Measurements from ENCODE around the gene MKRN2OS.
"Not testable (repeated sequence)": the region's sequence is repeated elsewhere in the genome, so short reads cannot be mapped to it uniquely, and the experiment has no call there.

Gene MKRN2OS

GRCh38 chr3:12560505-12561190 is 15.3 kb upstream of the MKRN2OS start:
- DNase-seq, result no peak

GRCh38 chr3:12559520-12559919 is 14.2 kb upstream of the MKRN2OS start:
- DNase-seq, result no peak

DNA sequence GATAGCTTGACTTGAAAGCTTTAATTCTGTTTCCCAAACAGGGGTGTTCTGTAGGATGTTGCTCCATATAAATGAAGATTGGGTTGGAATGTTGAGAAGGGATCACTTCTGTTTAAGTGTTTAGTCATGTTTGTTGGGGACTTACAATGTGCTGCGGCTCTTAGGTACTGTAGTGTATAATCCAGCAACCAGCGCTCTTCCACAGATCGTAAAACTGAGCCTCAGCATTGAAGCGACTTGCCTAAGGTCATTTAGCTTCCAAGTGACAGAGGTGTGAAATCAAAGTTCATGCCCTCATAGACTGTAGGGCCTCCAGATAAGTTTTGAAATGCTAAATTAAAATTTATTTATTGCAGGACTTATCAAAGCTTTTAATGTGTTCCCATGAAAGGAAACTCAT is 13.4 kb upstream of the MKRN2OS start:
- DNase-seq, result no peak

GRCh38 chr3:12557473-12558100 is 12.3 kb upstream of the MKRN2OS start:
- no peak for DNase-seq

- peak; percentile 78 for DNase-seq
Observed at GRCh38 chr3:12556690-12557472, 11.6 kb upstream of the MKRN2OS start, which contains the start of gene MKRN2. MKRN2 (plus strand) TSS chr3:12557087; CDS start chr3:12557151, 64 bp downstream.

DNA sequence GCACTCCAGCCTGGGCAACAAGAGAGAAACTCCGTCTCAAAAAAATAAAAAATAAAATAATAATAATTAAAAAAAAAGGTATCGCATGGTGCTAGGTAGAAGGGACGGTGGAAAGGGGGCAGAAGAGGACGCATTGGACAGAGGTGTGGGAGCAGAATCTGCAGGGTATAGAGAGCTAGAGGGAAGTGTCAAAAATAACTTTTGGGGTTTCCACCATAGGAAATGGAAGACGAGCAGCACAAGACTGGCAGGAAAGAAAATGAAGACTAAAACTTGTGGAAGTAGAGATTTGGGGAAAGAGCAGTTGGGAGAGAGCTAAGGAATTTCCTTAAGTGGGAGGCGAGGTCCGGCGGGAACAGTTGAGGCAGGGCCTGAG is 11.0 kb upstream of the MKRN2OS start:
- no peak for DNase-seq

DNA sequence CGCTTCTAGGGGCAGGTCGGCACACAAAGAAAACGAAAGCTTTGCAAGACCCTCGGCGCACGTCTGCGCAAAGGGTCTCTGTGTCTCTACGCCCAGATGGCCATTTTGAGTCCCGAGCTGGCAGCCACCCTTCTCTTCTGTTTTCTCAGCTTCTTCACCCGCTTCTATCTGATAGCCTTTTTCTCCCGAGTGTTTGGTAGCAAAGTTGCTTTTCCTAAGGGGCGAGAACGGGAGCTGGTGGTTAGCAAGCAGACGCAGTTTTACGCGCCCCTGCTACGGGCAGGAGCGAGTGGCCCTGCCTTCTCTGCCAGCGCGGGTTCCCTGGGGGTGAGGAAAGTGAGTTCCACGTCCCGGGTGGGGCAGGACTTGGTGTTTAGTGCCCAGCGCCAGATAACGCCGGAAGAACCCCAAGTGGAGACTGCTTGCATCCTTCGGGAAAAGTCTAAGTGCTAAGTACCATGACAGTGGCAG is 8.7 kb upstream of the MKRN2OS start:
- no peak for DNase-seq

- DNase-seq, result no peak
Observed at GRCh38 chr3:12549971-12550760, 4.9 kb upstream of the MKRN2OS start.

DNA sequence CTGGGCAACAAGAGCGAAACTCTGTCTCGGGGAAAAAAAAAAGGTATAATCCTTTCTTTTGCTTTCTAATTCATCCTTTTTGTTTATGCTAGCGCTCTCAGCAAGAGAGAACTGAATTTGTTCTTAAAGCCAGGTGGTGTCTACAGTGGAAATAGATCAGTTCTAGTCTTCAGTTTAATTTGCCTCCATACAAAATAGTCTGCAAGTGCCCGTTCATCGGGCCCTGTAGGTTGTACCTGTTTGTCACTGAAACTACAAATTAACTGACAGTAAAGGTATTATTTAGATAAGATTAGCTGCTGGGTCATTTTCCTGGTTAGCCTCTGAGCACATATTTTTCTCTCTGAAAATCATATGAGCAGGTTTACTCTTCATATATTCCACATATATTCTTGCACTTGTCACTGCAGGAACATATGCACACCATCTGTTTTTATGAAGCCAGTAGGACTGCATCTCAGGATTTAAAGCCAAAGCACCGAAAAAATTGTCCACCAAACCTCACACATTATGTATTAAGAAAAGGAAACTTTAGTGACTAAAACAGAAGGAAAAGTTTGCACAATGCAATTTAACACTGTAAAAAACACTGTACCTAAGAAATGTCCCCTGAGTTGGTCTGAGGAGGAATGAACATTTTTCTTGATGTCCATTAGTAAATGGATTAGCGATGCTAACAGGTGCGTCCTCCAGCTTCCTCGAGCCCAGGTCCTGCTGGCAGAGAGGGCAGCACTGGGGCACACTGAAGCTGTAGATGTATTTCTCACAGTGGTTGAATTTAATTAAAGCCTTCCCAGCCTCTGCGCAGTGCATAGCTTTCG is 437 bp downstream of the MKRN2OS start:
- no peak for DNase-seq

- DNase-seq, result not testable (repeated sequence)
Observed at GRCh38 chr3:12543497-12543896, 1.8 kb downstream of the MKRN2OS start.

- no peak for DNase-seq
Observed at GRCh38 chr3:12541625-12542024, 3.7 kb downstream of the MKRN2OS start.

DNA sequence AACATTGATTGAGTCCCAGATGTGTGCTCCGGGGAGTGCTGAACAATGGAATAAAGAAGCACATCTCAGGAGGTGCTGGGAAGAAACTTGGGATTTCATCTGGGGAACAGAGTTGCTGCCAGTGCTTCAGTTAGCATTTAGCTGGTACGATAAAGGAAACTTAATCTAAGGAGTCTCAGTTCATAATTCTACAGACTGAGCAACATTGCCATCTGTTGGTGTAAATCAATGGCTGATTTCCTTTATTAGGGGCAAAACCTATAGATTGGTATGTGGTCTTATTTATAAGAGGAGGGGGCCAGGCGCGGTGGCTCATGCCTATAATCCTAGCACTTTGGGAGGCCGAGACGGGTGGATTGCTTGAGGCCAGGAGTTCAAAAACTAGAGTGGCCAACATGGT is 8.9 kb downstream of the MKRN2OS start:
- no peak for DNase-seq

DNA sequence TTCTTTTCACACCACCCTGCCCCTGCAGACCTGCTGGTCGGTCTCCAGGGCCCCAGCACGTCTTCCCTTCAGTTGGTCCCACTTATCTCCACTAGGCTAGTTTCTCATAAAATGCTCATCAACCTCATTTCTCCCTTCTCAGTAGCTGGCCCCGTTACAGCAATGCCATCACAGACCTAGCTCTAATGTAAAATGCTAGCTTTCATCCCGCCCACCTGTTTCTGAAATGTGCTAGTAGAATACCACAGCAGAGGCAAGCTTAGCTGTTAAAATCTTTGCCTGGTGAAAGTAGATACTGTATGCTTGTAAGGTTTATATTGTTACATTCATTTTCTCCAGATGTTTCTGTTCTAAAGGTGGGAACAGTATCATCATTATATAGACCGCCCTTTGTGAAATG is 13.1 kb downstream of the MKRN2OS start:
- DNase-seq, result no peak

GRCh38 chr3:12527757-12528143 is 17.5 kb downstream of the MKRN2OS start:
- no peak for DNase-seq

DNA sequence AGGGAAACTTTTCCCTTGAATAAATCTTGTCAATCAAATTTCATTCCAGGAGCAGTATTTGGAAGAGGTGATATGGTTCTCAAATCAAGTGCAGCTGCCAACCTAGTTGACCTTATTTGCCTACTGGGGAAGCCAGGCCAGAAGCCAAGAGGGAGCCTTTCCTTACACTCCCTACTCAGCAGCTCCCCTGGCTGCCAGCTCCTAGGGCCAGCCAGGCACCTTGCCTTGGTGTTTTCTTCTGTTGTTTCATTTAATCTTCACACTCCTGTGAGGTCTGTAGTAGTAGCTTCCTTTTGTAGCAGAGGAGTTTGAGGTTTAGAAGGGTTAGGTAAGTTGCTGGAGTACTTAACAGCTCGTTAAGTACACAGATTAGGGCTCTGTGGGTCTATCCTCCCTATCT is 22.6 kb downstream of the MKRN2OS start:
- DNase-seq, result no peak

- DNase-seq, result no peak
Observed at GRCh38 chr3:12521010-12521409, 24.3 kb downstream of the MKRN2OS start.

DNA sequence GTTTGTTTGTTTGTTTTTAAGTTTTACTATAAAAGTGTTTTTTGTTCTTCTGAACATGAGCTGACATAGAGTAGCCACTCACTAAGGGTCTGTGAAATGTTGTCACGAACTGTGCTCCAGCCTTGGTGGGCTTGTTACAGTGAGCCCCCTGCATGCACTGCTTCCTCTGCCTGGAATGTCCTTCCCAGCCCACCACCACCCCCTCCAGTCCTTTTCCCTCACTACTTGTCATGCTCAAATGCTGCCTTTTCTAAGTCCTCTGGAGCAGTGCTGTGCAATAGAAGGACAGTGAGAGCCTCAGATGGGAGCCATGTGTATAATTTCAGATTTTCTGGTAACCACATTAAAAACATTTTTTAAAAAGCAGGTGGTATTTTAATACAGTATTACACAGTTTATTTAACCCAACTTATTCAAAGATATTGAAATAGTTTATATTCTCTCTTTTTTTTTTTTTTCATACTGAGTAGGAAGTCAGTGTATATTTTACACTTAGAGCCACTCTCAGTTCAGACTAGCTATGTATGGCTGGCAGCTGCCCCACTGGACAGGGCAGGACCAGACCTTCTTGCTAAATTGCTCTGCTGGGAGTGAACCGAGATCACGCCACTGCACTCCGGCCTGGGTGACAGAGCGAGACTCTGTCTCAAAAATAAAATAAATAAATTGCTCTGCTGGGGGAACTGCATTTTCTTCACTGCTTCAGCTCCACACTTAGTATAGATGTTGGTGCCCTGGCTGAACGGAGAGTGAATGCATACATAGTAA is 26.9 kb downstream of the MKRN2OS start:
- DNase-seq, result no peak

DNA sequence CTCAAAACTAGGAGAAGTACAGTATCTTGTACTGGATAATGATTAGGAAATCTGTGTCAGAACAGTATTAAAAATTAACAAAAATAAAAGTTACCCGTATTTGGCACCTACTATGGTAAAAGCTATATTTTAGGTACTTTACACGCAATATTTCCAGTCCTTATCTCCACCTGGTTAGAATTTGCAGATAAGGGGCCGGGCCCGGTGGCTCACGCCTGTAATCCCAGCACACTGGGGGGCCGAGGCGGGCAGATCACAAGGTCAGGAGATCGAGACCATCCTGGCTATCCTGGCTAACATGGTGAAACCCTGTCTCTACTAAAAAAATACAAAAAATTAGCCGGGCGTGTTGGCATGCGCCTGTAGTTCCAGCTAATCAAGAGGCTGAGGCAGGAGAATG is 28.4 kb downstream of the MKRN2OS start:
- DNase-seq, result no peak

DNA sequence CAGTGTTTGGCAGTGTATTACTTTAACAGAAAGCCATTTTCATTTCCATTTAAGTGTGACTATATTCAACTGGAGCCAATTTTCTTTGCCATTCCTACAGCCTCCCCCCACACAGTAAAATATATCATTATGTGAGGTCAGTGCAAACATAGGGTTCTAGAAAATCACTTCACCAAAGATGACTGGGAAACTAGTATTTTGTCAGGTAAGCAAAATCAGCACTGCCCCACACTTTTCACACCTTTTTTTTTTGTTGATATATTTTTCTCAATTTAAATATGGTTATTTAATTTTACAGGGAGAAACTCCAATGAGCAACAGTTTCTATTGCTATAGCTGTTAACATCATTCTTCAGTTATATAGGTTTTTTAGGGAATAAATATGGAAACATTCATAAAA is 29.7 kb downstream of the MKRN2OS start:
- DNase-seq, result no peak

- no peak for DNase-seq
Observed at GRCh38 chr3:12513694-12514446, 31.4 kb downstream of the MKRN2OS start.

Measured in NCI-H1048 (cell line).